H1 (cell line): ENCODE data around the gene PEX26. TPM values are rescaled to one million over a fixed set of nuclear protein-coding genes. Genes with fewer than 3 reads are reported as not detected.

Experiments used
- ASH2L ChIP-seq: fragments of 200-600, 300-600 bp; sonication (generic); IDR thresholded peaks from one replicate; pipeline ENCODE4 v1.7.1; 2017; ENCODE audit warnings: low read length
- BRCA1 ChIP-seq: IDR thresholded peaks from 2 replicates; pipeline ENCODE4 v1.6.1; 2012; ENCODE audit warnings: low read depth, low read length, improper control_type of control experiment
- CHD1 ChIP-seq: IDR thresholded peaks from 2 replicates; pipeline ENCODE4 v1.6.1; 2012; ENCODE audit warnings: low read depth, low read length, improper control_type of control experiment
- E2F6 ChIP-seq: IDR thresholded peaks from 2 replicates; pipeline ENCODE4 v1.6.1; 2012; ENCODE audit warnings: inconsistent platforms
- EGR1 ChIP-seq: IDR thresholded peaks from 2 replicates; pipeline ENCODE4 v1.6.1; 2011; ENCODE audit warnings: low read depth, low read length, borderline replicate concordance
- EZH2 ChIP-seq: fragments of 200-600 bp; sonication (generic); IDR thresholded peaks from 2 replicates; pipeline ENCODE4 v1.7.1; 2012; ENCODE audit warnings: low read depth, mild to moderate bottlenecking, moderate library complexity, low read length, inconsistent platforms; ENCODE audit not compliant: severe bottlenecking
- GTF2F1 ChIP-seq: IDR thresholded peaks from 2 replicates; pipeline ENCODE4 v1.6.1; 2012; ENCODE audit warnings: low read depth, low read length, improper control_type of control experiment, borderline replicate concordance
- JUND ChIP-seq: IDR thresholded peaks from 2 replicates; pipeline ENCODE4 v1.6.1; 2011; ENCODE audit warnings: mild to moderate bottlenecking, improper control_type of control experiment, low read length
- KDM1A ChIP-seq: fragments of 200-600, 300-600 bp; sonication (generic); IDR thresholded peaks from 2 replicates; pipeline ENCODE4 v1.7.1; 2016; ENCODE audit warnings: mild to moderate bottlenecking, low read length, borderline replicate concordance
- KDM5A ChIP-seq: fragments of 200-600 bp; IDR thresholded peaks from 2 replicates; pipeline ENCODE4 v1.7.1; 2012; ENCODE audit warnings: mild to moderate bottlenecking, low read length, inconsistent platforms, mixed read lengths
- MAFK ChIP-seq: IDR thresholded peaks from 2 replicates; pipeline ENCODE4 v1.6.1; 2012; ENCODE audit warnings: low read depth, mild to moderate bottlenecking, improper control_type of control experiment, low read length
- MAX ChIP-seq: IDR thresholded peaks from 2 replicates; pipeline ENCODE4 v1.6.1; 2012; ENCODE audit warnings: inconsistent platforms
- POLR2A ChIP-seq, 2 experiments: IDR thresholded peaks; 1 replicate in 1 of 2; 2 replicates in 1 of 2; pipeline ENCODE4 v1.6.1; 2011; ENCODE audit warnings: low read depth in 2 of 2, low read length in 2 of 2, mild to moderate bottlenecking in 2 of 2; ENCODE audit errors: control extremely low read depth in 1 of 2
- RBBP5 ChIP-seq: IDR thresholded peaks from 2 replicates; pipeline ENCODE4 v1.7.1; 2012; ENCODE audit warnings: low read depth, mild to moderate bottlenecking, inconsistent platforms, low read length, moderate library complexity, borderline replicate concordance
- RFX5 ChIP-seq: IDR thresholded peaks from 2 replicates; pipeline ENCODE4 v1.6.1; 2011; ENCODE audit warnings: low read depth, low read length, improper control_type of control experiment, borderline replicate concordance
- RXRA ChIP-seq: IDR thresholded peaks from 2 replicates; pipeline ENCODE4 v1.6.1; 2011; ENCODE audit warnings: low read depth, mild to moderate bottlenecking, low read length, moderate library complexity; ENCODE audit not compliant: insufficient read depth
- SIN3A ChIP-seq, 2 experiments: IDR thresholded peaks in 1 of 2; conservative IDR thresholded peaks in 1 of 2; 2 replicates each; pipeline ENCODE4 v1.6.1; 2011 to 2012; ENCODE audit warnings: low read length in 2 of 2, improper control_type of control experiment in 1 of 2, low read depth in 1 of 2, mild to moderate bottlenecking in 1 of 2
- SIRT6 ChIP-seq: IDR thresholded peaks from one replicate; pipeline ENCODE4 v1.7.1; 2012; ENCODE audit warnings: low read length, inconsistent platforms
- SP1 ChIP-seq: IDR thresholded peaks from 2 replicates; pipeline ENCODE4 v1.6.1; 2011; ENCODE audit warnings: low read depth, low read length
- SP2 ChIP-seq: IDR thresholded peaks from 2 replicates; pipeline ENCODE4 v1.6.1; 2012; ENCODE audit warnings: mild to moderate bottlenecking, low read length, inconsistent platforms
- TAF1 ChIP-seq: IDR thresholded peaks from 2 replicates; pipeline ENCODE4 v1.6.1; 2011; ENCODE audit warnings: mild to moderate bottlenecking, low read depth, low read length
- TEAD4 ChIP-seq: IDR thresholded peaks from 2 replicates; pipeline ENCODE4 v1.6.1; 2012; ENCODE audit warnings: low read depth, low read length, inconsistent platforms, mixed read lengths
- polyA plus RNA-seq, 7 experiments: library from polyadenylated mRNA; depleted of rRNA in 3 of 7; stranded (reverse) in 5 of 7; unstranded in 2 of 7; fragments of >200 nt in 5 of 7; fragments of 200-250 nt in 2 of 7; gene quantifications; 1 replicate in 5 of 7; 2 replicates in 1 of 7; 4 replicates in 1 of 7; pipeline versions ENCODE4 v1.2.1 to v1.2.3, GENCODE V29; 2011 to 2013; ENCODE audit warnings: missing spikeins in 2 of 7, mixed read lengths in 2 of 7
- total RNA-seq: library from RNA; stranded (reverse); fragmentation: NEBNext Ultra II Directional; extraction: Animal tissue kit (Norgen Biotek cat#: 25700); gene quantifications from 2 replicates; pipeline ENCODE4 v1.2.1, GENCODE V29; 2021
- TF ChIP-seq, protein P1 (sequence below): IDR thresholded peaks from 2 replicates; pipeline ENCODE4 v1.6.1; 2012; ENCODE audit warnings: low read length, inconsistent platforms

The PEX26 gene
- total and polyA plus RNA-seq, 2 of the 8 experiments (the other 6 are each of a cell fraction or from before 2014, with no cell fraction given): 33.1 to 49.0 TPM

- TF ChIP-seq TEAD4: no peak
- no peak for TF ChIP-seq SIN3A (conservative IDR thresholded peaks at IDR 0.05 in 1 of 2, IDR thresholded peaks at IDR 0.05 in 1 of 2; ENCODE audit: low read depth in 1 of 2, low read length in 2 of 2)
- 0 out of 2 replicates have a peak, but pooled peaks have one; percentile 32 for TF ChIP-seq TAF1
- TF ChIP-seq JUND: no peak
- peak; percentile 41 for TF ChIP-seq EZH2
- TF ChIP-seq, protein P1, sequence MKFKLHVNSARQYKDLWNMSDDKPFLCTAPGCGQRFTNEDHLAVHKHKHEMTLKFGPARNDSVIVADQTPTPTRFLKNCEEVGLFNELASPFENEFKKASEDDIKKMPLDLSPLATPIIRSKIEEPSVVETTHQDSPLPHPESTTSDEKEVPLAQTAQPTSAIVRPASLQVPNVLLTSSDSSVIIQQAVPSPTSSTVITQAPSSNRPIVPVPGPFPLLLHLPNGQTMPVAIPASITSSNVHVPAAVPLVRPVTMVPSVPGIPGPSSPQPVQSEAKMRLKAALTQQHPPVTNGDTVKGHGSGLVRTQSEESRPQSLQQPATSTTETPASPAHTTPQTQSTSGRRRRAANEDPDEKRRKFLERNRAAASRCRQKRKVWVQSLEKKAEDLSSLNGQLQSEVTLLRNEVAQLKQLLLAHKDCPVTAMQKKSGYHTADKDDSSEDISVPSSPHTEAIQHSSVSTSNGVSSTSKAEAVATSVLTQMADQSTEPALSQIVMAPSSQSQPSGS: no peak
- TF ChIP-seq BRCA1: no peak
- no peak for TF ChIP-seq GTF2F1
- TF ChIP-seq RBBP5: peak; percentile 49; the same call in 1 of the 2 replicates
- no peak for TF ChIP-seq RXRA
- no peak for TF ChIP-seq SP1
- TF ChIP-seq CHD1: no peak
- peak; percentile 64; the same call in 1 of the 2 replicates for TF ChIP-seq E2F6
- TF ChIP-seq MAX: peak; percentile 84
- no peak for TF ChIP-seq MAFK
- no peak for TF ChIP-seq POLR2A (IDR thresholded peaks at IDR 0.05; ENCODE audit: control extremely low read depth in 1 of 2, low read depth in 2 of 2, low read length in 2 of 2)
- no peak for TF ChIP-seq SP2
- no peak for TF ChIP-seq SIRT6
- no peak for TF ChIP-seq EGR1
- TF ChIP-seq KDM1A: no peak
- TF ChIP-seq KDM5A: no peak
- TF ChIP-seq RFX5: no peak
- TF ChIP-seq ASH2L: peak; percentile 30
Measured at GRCh38 chr22:18110194-18110953, 32.6 kb downstream of the PEX26 start, which contains the start of gene TUBA8 (continued).
